Stimulated activated CD8-positive, alpha-beta memory T cell treated with anti-CD3 and anti-CD28 coated beads, Interleukin-4, amount 100 ng/mL, for 24 hours (primary cell): ENCODE results near the gene ODAM.
"Not testable (repeated sequence)": the region's sequence is repeated elsewhere in the genome, so short reads cannot be mapped to it uniquely, and the experiment has no call there.

Source experiments
- DNase-seq: peaks from one replicate; pipeline ENCODE4 v3.0.0-alpha.2; 2020; ENCODE audit warnings: low read depth

The ODAM gene, protein sequence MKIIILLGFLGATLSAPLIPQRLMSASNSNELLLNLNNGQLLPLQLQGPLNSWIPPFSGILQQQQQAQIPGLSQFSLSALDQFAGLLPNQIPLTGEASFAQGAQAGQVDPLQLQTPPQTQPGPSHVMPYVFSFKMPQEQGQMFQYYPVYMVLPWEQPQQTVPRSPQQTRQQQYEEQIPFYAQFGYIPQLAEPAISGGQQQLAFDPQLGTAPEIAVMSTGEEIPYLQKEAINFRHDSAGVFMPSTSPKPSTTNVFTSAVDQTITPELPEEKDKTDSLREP

DNA sequence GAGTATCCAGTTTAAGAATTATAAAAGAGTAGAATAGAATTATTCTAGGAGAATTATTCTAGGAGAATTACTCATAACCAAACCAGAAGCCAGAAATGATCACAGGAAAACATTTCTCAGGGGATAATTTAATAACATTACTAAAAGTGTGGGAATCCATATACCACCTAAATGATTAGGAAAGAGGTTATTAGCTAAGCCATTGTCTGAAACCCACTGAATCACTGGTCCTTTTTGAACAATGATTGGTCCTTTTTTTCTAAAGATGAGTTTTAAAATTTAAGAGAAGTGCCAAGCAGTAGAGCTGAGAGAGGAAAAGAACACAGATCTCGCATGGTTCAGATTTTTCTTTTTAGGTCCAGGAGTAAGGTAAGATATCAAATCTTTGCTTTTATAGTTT is at the start of gene ODAM:
Gene ODAM, plus strand, starts transcription at position 301 of the 400 bp plus-strand sequence. CDS start 819 bp downstream, outside the sequence.
- DNase-seq = no peak

DNA sequence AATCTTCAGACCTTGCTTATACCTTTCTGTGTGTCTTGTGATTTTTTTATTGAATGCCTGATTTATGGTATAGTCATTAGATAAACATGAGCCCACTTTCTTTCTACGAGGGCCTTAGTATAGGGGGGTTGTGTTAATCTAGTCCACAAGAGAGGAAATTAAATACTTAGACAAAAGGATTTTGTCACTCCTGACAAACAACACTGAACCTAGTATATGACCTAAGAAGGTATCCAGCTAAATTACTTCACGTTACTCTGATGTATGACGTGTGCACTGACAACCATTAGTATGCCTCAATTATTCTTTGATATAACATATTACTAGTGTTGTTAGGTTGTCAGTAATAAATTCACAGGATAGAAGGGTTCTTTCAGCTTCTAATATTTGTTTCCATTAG is 44.3 kb upstream of the ODAM start:
- DNase-seq = no peak

DNA sequence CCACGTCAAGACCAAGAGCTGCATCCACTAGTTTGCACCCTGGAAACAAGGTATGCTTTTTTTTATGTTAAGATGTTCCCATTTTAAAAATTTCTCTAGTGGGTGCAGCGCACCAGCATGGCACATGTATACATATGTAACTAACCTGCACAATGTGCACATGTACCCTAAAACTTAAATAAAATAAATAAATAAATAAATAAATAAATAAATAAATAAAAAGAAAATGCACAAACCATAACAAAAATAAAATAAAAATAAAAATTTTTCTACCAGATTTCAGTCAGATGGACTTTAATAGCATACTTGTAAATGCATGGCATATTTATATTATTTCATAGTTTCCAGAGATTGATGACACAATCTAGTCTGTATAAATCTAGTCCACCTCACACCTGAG is 43.4 kb upstream of the ODAM start:
- no peak for DNase-seq

DNA sequence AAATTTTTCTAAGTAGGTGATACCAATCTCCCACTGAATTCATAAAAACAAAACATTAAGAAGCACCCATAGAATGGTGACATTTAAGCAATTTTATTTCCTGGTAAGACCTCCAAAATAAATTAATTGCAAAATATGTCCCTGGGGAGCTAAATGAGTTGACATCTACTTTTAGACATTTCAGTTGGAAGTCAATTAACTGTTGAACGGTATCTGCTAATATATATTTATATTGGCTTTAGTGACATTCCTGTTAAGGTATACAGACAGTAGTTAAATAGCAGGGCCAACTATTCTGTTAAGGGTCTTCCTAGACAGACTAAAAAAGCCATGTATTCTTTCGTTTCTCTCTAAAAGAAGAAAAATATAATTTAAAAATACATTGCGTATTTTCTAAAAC is 41.6 kb upstream of the ODAM start, which contains the start of gene PRR27:
Gene PRR27, plus strand, starts transcription at position 301 of the 400 bp plus-strand sequence. CDS start 139 bp downstream, outside the sequence.
- no peak for DNase-seq

DNA sequence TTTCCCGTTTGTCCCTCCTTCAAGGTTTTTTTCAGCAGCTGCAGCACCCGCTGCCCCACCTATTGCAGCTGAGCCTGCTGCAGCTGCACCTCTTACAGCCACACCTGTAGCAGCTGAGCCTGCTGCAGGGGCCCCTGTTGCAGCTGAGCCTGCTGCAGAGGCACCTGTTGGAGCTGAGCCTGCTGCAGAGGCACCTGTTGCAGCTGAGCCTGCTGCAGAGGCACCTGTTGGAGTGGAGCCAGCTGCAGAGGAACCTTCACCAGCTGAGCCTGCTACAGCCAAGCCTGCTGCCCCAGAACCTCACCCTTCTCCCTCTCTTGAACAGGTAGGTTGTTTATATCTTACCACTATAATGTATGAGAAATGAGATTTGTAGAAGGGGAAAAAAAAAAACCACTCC is 36.9 kb upstream of the ODAM start:
- DNase-seq = no peak

DNA sequence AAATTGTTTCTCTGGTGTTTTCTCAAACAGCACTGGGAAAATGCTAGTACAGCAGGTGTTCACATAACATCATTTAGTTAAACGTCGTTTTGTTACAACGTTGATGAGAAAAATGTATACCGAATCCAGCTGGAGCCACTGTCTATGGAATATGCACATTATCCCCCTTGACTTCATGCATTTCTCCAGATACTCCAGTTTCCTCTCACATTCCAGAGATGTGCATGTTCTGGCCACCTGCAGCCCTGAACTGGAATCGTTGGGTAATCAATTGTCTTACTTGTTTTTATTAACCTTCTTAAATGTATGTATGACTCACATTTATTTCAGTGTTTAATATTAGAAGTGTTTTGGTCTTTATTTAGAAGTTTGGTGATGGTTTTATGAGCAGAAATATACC is 18.4 kb upstream of the ODAM start:
- DNase-seq = no peak

DNA sequence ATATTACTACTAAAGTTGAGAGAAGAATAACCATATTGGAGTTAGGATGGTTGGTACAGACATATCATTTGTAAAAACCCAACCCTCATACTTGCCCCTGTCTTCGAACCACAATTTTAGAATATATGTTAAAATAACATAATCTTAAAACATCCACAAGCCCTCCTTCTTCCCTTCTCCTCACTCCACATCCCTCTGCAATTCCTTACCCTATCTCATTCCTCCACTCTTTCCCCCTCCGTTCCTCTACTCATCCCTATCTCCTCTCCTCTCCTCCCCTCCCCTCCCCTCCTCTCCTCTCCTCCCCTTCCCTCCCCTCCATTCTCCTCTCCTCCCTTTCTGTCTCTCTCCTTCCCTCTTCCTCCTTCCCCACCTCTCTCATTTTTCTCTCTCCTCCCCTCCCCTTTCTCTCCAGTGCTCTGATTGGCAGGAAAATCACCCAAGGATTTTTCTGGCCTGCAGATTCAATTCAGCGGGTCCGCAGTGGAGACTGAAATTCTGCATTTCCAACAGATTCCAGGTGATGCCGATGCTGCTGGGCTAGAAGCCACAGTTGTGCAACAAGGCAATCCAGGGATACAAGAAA is 17.4 kb upstream of the ODAM start:
- DNase-seq = no peak

DNA sequence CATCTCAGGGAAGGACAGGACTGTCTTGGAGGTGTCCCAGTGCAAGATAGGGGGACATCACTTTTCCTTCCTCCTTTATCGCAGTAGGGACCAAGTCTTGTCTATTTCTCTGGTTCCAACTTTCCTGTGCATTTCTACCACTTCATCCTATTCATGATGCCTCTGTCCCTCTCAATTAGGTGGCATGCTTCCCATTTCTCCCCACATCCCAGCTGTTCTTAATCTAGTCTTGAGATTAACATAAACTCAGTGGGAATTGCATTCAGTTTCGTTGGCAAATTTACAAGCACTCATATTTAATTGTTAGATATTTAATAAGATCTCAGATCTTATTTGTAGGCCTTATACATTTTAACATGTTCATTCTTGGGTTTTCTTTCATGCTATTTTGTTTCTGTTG is 15.7 kb upstream of the ODAM start:
- DNase-seq = no peak

DNA sequence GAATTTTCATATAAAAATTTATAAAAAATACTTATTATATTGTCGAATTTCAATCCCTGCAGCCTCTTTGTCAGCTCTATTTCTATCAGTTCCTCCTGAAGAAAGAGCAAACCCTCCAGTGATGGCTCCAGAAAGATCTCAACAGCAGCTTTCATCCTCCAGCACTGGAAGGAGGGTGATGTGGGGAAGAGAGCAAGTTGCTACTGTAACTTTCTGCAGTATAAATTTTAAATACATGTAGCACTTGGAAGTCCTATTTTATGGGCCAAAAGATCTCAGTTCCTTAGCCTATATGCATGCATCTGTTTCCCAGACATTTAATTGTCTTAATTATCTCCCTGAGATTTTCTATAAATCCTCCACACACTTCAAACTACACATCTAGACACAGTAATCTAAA is 13.7 kb upstream of the ODAM start:
- DNase-seq = no peak

DNA sequence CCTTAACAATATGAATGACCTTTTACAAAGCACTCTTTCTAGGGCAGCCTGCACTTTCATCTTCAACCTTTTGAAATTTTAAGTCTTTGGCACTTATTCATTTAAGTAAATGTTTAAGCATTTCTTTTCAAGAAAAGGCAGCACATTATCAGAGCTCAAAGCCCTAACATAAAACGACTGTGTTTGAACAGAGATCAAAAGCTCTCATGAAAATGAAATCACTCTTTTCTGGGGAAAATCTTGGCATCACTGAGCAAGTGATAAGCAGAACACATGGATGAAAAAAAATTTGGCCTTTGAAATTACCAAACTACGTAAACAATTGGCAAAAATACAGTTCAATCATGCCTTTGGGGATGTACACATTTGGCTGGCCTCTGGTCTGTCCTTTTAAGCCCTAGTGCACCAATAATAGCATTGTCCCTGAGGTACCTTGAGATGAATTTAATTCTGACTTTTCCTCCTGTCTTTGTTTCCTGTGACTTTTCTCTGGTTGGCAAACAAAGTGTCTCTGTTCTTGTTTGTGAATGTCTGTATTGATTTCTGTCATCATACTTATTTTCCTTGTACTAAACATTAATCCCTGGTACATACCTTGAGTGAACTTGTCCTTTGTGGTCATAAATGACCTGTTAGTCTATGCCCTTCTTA is 12.9 kb upstream of the ODAM start:
- DNase-seq = no peak

DNA sequence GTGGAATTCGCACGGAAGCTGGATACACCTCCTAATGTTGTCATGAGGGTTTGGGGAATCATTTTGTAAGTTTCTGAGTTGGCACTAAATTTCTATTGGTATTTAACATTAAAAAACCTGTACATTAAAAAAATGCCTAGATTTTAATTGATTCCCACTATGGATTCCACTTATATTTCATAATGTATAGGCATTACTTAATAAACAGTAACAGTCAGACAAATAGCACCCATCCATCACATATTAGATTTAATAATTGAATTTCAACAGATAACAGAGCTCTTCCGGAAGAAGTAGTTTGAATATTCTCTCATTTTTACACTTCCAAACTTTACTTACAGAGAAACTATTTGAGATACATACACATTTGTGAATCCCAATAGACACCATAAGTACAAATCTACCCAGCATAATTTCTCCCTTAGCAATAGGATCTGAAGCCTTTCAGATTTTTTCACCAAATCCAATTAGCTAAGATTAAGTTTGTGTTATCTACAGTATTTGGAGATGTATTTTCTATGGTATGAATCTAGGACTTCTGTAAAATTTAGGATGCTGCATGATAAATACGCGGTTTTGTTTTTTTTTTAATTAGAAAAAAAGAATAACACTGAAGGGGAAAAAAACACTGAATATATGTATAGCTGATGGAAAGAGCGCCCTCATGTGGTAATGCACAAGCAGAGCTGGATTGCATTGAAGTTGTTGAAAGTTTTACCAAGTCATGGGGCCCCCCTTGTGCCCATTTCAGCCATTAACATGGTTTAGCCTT is 12.2 kb upstream of the ODAM start:
- no peak for DNase-seq

DNA sequence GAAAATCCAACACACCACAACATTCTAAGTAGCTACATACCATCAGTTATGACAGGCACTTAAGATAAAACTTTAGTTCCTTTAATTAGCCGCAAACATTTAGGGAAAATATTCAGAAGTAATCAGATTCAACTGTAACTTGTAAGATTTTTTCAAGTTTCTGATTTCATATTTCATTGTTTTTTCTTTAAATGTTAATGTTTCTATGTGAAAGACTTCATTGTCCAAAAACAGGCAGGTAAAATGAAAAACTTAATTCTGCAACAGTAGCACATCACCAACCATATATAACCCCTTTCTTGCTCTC is 11.6 kb upstream of the ODAM start:
- no peak for DNase-seq

DNA sequence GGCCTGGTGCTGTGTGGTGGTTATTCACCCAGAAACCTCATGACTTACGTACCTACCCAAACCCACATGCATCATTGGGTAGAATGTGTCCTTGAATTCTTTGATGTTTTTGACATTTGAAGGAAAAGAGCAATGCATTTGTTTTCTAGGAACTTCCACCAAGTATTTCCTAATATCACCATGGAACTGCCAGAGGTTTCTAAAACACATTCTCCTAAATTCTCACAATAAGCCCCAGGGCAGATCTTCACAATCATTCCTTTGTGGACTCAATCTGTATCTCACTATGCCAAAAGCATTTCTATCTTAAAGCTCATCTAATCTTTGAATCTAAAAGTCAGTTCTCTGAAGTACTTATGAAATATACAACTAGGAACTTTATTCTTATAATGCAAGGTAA is 8.3 kb upstream of the ODAM start:
- DNase-seq = no peak

DNA sequence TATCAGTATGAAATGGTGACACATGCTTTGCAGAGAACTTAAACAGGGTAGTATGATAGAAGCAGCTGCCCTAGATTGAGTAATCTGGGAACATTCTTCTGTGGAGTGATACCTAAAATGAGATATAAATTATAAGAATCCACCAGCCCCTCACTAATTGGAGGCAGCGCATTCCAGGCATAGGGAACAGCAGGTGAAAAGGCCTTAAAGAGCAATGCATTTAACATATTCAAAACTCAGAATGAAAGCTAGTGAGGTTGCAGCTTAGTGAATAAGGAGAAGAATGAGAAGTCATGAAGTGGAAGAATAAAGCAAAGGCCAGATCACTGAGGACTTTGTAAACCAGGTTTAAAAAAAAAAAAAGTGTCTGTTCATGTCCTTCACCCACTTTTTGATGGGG is 4.9 kb upstream of the ODAM start:
- DNase-seq = no peak

DNA sequence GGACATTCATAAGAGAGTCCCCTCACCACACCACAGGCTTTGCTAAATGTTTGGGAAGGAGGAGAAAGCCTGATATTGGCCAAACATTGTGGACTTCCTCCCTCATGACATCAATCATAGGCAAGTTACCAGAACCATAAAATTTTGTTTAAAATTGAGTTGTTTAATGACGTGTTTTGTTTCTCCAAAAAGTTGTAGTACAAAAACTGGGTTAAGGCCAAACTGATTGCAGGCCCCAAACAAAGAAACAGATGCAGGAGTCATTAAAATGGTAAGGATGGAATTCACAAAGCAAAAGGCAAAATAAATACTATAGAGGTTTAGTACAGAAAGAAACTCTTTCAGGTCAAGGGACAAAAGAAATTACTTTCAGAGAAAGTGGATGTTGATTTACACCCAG is 3.9 kb upstream of the ODAM start:
- DNase-seq = no peak

DNA sequence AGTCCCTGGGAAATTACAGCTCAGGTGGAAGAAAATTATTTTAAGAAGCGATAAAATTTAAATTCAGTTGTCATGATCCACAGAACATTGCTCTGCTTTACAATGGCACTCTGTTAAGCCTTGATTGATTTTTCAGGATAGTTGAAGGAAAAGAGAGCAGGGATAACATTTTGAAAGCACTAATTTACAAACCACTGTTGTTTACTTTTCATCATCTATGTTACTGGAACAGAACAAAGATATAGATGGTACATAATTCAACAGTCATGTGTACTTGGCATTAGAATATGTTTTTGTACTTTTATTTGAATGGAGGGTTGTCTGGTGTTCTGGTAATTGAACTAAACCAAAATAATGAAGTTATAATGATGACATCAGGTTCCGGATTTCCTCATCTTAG is 2.6 kb upstream of the ODAM start:
- no peak for DNase-seq

DNA sequence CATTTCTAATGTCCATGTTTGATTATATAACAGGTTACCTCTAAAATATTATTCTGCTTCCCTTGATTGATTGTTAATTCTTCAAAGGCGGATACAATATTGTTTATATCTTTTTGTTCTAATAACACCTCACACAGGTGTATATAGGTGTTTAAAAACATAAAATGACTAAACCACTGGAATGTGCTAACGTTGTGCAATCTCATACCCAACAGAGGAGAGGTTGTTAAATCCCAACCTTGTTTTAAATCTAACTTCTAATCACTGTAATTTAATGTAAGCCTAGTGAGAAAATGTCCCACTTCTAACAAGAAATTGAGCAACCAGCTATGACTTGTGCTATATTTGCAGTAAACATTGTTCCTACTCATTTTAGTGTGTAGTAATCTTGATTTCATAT is 1.3 kb downstream of the ODAM start:
- DNase-seq = no peak

DNA sequence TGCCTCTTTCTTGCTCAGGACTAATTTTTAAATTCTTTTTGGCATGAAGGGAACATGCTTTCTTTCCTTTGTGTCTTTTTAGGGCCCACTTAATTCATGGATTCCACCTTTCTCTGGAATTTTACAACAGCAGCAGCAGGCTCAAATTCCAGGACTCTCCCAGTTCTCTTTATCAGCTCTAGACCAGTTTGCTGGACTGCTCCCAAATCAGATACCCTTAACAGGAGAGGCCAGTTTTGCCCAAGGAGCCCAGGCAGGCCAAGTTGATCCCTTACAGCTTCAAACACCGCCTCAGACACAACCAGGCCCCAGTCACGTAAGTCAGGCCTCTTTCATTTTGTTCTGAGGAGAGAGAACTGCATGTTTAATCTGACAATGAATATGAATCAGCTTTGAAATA is 2.3 kb downstream of the ODAM start:
- no peak for DNase-seq

DNA sequence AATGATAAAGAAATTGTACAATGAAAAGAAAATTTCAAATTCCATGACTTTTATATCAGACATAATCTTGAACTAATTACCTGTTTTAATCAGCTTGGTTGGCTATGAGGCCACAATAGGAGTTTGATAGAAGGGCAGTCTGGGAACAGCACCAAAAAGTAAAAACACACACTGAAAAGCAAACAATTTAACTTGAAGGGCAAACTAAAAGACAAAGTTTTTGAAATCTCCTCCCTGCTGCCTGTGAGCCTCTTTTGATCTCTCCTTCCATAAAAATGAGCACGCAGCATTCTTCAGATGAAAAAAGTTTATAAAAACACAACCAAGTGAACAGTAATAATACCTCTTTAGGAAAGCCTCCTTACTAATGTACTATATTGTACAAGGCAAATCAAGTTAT is 8.1 kb downstream of the ODAM start:
- DNase-seq = no peak

DNA sequence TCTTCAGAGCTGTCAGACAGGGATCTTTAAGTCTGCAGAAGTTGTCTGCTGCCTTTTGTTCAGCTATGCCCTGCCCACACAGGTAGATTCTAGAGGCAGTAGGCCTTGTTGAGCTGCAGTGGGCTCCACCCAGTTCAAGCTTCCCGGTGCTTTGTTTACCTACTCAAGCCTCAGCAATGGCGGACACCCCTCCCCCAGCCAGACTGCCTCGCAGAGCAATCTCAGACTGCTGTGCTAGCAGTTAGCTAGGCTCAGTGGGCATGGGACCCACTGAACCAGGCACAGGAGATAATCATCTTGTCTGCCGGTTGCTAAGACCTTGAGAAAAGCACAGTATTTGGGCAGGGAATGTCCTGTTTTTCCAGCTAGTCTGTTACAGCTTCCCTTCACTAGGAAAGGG is 17.2 kb downstream of the ODAM start:
- not testable (repeated sequence) for DNase-seq

DNA sequence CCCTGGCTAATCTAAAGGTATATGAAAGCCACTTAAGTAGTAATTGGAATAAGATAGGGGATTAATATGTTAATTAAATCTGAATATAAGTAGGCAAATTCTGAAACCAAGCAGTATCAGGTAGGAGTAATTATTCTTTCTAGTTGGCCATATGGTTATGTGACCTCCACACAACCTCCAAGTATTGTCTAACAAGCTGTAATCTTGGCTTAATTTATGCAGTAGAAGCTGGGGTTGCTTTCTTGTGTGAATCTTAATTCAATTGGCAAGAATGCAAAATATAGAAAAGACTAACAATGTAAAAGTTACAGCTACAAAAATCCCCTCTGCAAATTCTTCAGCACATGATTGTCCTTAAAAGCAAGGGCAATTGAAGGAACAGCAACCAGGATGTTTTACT is 20.6 kb downstream of the ODAM start:
- DNase-seq = not testable (repeated sequence)

DNA sequence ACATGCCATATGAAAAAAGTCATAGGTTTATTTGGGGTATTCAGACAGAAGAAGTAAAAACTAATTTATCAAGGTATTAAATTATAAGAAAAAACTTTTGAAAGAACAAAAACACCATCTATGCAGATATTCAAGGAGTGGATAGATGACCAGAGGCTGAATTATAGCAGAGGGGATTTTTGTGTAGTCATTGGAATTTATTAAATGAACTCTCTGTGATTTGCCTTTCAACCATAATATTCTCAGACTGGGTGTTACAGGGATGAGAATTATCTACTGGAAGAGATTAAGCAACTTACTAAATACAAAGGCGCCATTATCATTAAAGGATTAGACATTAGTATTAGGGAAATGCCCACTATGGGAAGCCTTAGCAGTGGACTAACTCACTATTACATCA is 21.0 kb downstream of the ODAM start:
- DNase-seq = not testable (repeated sequence)

DNA sequence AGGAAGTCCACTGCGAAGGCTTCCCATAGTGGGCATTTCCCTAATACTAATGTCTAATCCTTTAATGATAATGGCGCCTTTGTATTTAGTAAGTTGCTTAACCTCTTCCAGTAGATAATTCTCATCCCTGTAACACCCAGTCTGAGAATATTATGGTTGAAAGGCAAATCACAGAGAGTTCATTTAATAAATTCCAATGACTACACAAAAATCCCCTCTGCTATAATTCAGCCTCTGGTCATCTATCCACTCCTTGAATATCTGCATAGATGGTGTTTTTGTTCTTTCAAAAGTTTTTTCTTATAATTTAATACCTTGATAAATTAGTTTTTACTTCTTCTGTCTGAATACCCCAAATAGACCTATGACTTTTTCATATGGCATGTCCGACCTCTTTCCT is 25.9 kb downstream of the ODAM start:
- not testable (repeated sequence) for DNase-seq
